Suppressor macrophage (primary cell): ENCODE data around the gene NOP16.

Source experiments
- DNase-seq, 4 experiments: peaks; one replicate each; pipeline ENCODE4 v3.0.0-alpha.2; 2020 to 2022

NOP16 gene

DNA sequence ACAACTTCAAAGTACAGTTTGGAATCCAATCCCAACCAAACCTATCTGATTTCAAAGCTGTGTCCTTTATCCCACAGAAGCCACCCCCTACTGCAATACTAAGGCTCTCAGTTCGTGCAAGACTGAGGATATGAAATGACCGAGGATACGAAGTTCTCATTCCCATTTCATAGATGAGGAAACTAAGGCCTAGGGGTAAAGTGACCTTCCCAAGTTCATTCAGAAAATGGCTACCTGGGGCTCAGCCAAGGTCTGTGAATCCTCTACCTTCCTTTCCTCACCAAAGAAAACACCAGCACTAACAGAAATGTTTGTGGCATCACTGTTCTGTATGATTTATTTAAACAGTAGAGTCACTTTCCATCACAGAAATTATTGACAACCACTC is 32.2 kb downstream of the NOP16 start:
- no peak for DNase-seq

DNA sequence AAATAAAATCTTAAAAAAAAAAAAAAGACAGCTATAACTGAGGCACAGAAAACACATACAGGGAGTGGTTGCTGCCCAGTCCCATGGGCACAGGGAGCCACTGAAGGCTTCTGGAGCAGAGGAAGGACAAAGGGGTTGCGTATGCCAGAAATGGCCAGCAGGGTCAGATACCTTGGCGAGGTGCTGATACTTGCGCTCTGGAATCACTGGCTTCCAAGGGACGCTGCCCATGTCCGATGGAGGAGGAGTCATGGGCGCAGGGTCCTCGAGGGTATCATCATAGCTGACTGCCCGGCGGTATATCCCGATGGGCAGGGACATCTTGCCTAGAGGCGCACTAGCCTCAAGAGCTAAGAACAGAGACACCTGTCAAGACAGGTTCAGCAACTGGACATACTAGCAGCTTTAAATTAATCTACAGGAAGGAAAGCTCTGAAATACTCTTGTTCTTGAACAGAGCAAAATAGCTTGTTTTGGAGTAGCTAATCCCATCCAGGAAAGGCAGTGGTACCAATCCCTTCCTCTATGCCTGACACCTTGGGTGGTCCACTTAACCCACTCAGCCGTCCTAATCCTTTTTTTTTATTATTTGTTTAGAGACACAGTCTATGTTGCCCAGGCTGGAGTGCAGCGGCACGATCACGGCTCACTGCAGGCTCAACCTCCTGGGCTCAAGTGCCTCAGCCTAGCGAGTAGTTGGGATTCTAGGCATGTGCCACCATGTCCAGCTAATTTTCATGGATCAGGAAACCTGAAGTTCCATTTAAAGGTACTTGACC is 32.8 kb downstream of the NOP16 start:
- no peak for DNase-seq

DNA sequence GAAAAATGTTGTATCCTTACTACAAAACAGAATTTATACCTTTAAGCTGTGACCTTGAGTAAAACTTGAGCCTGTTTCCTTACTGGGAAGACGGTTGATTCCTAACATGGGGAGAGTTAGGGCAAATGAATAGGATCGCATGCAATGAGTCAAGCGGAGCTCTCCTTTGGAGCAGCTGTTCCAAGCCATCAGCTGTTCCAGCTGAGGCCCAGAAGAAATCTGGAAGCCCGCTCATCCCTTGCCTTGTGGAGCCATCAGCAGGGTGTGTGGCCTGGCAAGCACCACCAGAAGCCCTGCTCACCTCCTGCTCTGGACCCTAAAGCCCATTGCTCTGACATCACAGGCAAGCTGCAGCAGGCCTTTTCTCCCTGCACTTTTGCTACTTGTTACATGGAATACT is 34.9 kb downstream of the NOP16 start:
- no peak for DNase-seq

DNA sequence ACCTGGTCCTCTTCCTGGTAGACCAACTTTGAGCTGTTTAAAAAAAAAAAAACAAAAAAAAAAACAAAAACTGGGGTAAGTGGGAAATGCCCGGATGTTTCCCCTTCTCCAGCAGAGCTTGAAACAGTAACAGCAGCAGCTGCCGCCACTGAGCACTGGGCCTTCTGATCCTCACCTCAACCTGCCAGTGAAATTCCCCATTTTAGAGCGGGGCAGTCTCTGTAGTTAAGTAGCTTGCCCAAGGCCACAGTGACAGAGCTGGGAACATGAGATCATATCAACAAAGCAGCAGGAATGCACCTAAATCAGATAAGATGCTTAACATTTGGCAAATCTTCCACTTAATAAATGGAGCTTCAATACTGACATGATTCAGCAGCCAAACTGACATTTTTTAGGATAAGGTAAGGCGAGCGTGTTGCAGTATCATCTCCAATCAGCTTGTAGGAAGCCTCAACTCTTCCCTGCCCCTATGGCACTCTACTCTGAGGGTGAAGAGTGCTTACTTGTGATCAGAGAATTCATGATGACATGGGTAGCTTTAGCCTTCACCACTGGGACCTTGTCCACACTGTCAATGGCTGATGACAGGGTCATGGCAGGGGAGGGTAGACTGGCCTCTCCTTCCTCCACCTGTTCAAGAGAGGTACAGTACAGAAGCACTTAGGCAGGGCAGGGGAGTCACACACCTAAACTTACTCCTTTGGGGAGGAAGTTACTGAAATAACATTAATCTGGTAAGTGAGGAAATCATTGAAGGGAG is 36.1 kb downstream of the NOP16 start:
- no peak for DNase-seq

DNA sequence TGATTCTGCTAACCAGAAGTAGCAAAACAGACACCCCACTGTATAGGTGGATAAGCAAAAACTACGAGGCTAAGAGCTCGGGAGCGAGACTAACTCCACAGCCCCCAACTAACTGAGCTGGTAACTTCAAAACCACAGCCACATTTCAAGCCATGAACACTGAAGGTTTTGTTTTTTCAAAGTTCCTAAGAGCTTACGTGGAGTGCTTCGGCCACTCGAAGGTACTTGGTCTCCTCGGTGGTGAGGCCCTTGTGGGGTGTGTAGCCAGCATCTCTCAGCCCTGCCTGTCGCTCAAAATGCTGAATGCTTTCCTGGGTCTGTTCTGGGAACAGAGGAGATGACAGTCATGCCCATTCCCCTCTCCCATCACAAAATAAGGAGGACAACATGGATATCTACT is 38.0 kb downstream of the NOP16 start:
- no peak for DNase-seq

DNA sequence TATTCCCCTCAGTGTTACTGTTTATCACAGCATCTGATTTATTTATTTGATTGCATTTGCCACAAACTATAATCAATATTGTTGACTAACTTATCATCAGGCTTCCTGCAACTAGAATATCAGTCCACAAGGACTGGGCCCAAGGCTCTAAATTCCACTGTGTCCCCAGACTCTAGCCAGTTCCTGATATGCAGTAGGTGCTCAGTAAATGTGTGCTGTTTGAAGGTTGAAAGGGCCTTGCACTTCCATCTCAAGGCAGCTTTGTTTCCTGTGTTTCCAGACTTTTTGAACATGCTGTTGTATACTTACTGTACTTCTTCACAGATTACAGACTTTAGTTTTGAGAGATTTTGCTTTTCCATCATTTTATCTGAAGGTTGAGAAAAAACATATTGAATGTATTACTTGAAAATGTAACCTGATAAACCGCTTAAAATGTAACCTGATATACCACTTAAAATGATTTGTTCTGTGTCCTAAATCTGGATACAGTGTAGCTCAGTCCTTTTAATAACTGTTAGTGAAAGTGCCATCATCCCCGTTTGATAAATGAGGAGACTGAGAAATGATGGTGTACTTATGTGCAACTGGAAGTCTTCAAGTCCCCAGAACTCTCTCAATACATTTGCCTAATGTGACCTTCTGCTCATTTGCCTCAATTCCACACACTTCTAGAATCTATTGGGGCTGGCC is 45.5 kb downstream of the NOP16 start:
- no peak for DNase-seq

DNA sequence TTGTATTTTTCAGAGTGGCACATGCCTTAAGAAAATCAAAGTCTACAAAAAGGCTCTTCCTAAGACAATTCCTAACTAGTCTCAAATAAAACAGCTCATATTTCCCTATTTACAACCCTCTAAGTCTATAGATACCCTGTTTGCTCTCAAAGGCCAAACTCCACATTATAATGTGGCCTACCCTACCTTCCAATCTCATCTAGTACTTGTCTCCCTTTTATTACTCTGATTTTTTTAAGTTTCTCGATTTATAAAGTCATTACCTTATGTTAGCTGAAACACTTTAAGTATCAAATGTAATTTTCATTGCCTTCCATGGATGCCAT is 46.3 kb downstream of the NOP16 start:
- DNase-seq = no peak

DNA sequence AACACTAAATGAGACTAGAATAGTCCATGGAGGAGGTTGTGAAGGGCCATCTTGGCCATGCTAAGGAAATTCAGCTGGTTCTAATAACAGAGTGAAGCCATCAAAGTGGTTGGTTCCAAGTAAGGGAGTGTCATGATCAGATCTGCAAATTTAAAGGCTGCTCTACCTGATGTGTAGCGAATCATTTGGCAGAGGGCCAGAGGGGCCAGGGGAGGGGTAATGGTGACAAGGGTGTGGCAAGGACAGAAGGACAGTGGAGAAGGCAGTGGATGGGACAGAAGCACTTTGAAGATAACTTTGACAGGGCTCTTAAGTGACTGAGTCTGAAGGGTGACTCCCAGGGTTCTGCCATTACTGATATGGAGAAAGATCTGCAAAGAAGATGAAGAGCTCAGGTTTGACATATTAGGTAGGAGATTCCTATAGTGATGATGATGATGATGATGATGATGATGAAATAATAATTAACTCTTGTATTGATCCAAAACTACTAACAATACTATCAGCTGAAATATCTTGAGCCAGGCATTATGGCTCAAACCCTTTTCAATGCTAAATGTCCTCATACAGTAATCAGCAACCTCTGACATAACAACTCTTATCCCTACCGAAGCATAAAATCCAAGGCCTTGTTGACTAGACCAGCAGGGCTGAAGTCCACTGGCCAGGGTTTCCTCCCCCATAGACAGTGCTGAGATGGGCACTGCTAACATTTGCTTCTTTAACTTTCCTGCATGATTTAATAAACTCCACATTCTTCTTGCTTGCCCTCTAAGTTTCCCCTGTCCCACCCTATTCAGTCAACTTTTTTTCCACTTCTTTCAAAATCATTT is 46.9 kb downstream of the NOP16 start:
- no peak for DNase-seq

DNA sequence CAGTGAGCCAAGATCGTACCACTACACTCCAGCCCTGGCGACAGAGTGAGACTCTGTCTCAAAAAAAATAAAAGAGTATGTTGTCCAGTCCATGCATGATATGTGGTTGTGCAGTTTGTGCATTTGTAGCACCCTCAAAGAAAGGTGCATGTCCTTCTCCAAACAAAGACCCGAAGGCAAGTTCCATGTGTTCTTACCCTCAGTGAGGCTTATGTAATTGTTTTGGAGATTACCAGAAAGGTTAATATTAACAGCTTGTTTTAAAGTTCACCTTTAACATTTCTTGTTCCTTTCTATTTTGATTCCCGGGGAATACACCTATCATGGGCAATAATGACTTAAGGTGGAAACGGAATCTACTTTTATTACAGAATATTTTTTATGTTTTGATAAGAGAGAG is 49.1 kb downstream of the NOP16 start:
- no peak for DNase-seq

DNA sequence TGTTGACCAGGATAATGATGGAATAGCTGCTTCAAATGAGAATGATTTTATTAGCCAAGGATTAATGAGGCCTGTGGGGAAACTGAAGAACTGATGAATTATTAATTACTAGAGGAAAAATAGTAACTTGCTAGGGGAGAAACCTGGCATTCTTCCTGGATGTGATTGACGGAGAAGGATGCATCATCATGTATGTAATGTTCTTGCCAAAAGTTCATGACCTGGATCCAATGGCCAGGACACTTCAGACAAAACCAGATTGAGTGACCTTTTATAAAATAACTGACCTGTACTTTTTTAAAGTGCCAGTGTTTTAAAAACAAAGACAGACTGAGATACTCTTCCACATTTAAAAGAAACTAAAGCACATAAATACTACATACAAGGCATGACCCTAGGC is 50.5 kb downstream of the NOP16 start:
- DNase-seq = no peak

DNA sequence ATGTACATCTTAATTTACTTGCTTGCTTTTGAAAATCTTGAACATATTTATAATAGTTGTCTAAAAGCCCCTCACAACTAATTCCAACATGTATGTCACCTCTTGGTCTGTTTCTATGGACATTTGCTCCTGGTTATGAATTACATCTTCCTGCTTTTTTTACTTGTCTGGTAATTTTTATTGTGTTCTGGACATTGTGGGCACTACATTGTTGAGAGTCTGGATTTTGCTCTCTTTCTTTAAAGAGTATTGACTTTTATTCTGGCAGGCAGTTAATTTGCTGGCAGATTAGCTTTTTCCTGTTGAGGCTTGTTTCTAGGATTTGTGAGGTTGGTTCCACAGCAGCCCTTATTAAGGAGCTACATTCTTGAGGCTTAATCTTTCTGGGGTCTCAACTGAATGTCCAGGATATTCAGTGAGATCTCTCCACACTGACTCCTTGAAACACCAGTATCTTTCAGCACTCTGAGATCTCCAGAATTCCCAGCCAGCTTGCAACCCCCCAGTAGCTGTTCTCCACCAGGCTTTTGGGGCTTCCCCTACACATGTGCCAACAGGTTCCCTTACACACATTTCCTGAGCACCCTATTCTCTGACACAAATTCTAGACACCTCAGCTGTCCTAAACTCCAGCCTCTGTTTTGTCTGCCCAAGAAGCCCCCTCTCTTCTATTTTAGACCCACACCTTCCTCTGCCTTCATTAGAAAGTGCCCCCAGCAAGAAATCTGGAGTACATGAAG is 54.2 kb downstream of the NOP16 start:
- DNase-seq = no peak
